PC-3 (cell line): ENCODE measurements around the gene VIM. TPM values are rescaled to one million over a fixed set of nuclear protein-coding genes. Genes with fewer than 3 reads are reported as not detected.
"Not testable (repeated sequence)": the region's sequence is repeated elsewhere in the genome, so short reads cannot be mapped to it uniquely, and the experiment has no call there.

Experiments used
- ATAC-seq: fragments of 200-7000 bp; cut with Tn5 transposase; 2 replicates; pipeline ENCODE4 v1.9.1; 2020; ENCODE audit warnings: mild to moderate bottlenecking, moderate library complexity
- BruUV-seq: library from RNA; stranded (reverse); fragments of 400-500 nt; replicated peaks from 2 replicates; lab custom pipeline; 2021; lab: Mats Ljungman, UMichigan
- CTCF ChIA-PET: fragments of 300-600 bp; sonication (Branson Sonifier 250); formaldehyde crosslinking; loops from one replicate; lab custom pipeline; 2022; ENCODE audit warnings: antibody characterized with exemption; lab: Charles Lee
- POLR2A ChIA-PET: fragments of 300-600 bp; sonication (Branson Sonifier 250); formaldehyde crosslinking; loops from one replicate; lab custom pipeline; 2022; ENCODE audit warnings: antibody characterized with exemption; ENCODE audit not compliant: unreplicated experiment; lab: Charles Lee
- DNase-seq: peaks from one replicate; pipeline ENCODE4 v3.0.0-alpha.2; 2015
- H2AFZ ChIP-seq: fragments of 300-600 bp; sonication (generic); 2 replicates; pipeline ENCODE4 v1.6.0; 2016; ENCODE audit warnings: antibody characterized with exemption, low read length
- H3F3A ChIP-seq: fragments of 300-600 bp; sonication (generic); one replicate; pipeline ENCODE4 v1.6.0; 2017; ENCODE audit warnings: antibody characterized with exemption, low read length, control low read depth, mild to moderate bottlenecking; ENCODE audit not compliant: unreplicated experiment
- H3K27ac ChIP-seq: fragments of 300-600 bp; sonication (generic); 2 replicates; pipeline ENCODE4 v1.5.1; 2016; ENCODE audit warnings: mild to moderate bottlenecking, low read length
- H3K27me3 ChIP-seq: fragments of 300-600 bp; sonication (generic); 2 replicates; pipeline ENCODE4 v1.6.1; 2016; ENCODE audit warnings: low read length, mixed read lengths
- H3K36me3 ChIP-seq: fragments of 300-600 bp; sonication (generic); 2 replicates; pipeline ENCODE4 v1.6.1; 2016; ENCODE audit warnings: low read depth, mixed run types, low read length, mixed read lengths
- H3K4me1 ChIP-seq: fragments of 300-600 bp; sonication (generic); 2 replicates; pipeline ENCODE4 v1.5.1; 2016; ENCODE audit warnings: low read length; ENCODE audit not compliant: insufficient read depth
- H3K4me2 ChIP-seq: fragments of 300-600 bp; sonication (generic); 2 replicates; pipeline ENCODE4 v1.6.0; 2016; ENCODE audit warnings: low read length
- H3K4me3 ChIP-seq: fragments of 300-600 bp; sonication (generic); 2 replicates; pipeline ENCODE4 v1.5.1; 2016; ENCODE audit warnings: mild to moderate bottlenecking, low read length, mixed read lengths
- H3K79me2 ChIP-seq: fragments of 300-600 bp; sonication (generic); 2 replicates; pipeline ENCODE4 v1.6.1; 2017; ENCODE audit warnings: low read length, mixed read lengths
- H3K9ac ChIP-seq: fragments of 300-600 bp; sonication (generic); 2 replicates; pipeline ENCODE4 v1.6.0; 2016; ENCODE audit warnings: mild to moderate bottlenecking, low read length
- H3K9me2 ChIP-seq: fragments of 300-600 bp; sonication (generic); replicated peaks from 2 replicates; pipeline ENCODE4 v1.6.1; 2016; ENCODE audit warnings: mixed run types, low read length, mixed read lengths
- H3K9me3 ChIP-seq: fragments of 300-600 bp; sonication (generic); 2 replicates; pipeline ENCODE4 v1.6.1; 2016; ENCODE audit warnings: low read length, mixed read lengths
- H4K20me1 ChIP-seq: fragments of 300-600 bp; sonication (generic); 2 replicates; pipeline ENCODE4 v1.6.1; 2016; ENCODE audit warnings: low read length, mixed read lengths
- EZH2 ChIP-seq: fragments of 300-600 bp; sonication (generic); IDR thresholded peaks from one replicate; pipeline ENCODE4 v1.6.1; 2017; ENCODE audit warnings: antibody characterized with exemption, mild to moderate bottlenecking, low read length; ENCODE audit not compliant: unreplicated experiment
- EZH2phosphoT487 ChIP-seq: fragments of 300-600 bp; sonication (generic); IDR thresholded peaks from 2 replicates; pipeline ENCODE4 v1.6.1; 2018; ENCODE audit warnings: mild to moderate bottlenecking, antibody characterized with exemption, low read length, borderline replicate concordance
- intact Hi-C: fragments of 100-400 bp; cut with micrococcal nuclease; formaldehyde crosslinking; loops from 2 replicates; pipeline ENCODE4 v1.9.0; 2023
- total RNA-seq: library from RNA; depleted of rRNA; stranded (reverse); fragments of >200 nt; gene quantifications from 2 replicates; pipeline ENCODE4 v1.2.3, GENCODE V29; 2014
- TF ChIP-seq, protein P1 (sequence below): fragments of 300-600 bp; sonication (generic); conservative IDR thresholded peaks from 2 replicates; pipeline ENCODE4 v1.5.1; 2017; ENCODE audit warnings: antibody characterized with exemption, low read depth, mild to moderate bottlenecking, low read length

The VIM gene
- total RNA-seq, 1 experiment from 2014 or later: 469 TPM

DNA sequence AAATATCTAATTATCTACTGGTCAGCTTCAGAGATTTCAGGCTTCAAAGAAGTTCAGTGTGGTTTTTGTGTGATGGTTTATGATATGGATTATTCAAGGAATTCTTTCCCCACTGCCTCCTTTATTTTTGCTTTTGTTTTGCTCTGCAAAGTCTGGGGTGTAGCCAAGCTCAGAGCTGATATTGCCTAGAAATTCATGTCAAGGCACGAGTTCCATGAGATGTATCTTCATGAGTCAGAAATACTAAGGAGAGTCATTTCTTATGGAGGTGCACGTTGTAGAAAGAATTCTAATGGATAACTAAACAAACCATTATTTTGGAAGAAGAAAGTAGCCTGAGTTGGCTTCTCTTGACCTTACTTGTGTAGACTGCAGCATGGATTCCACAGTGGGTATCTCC, 37.4 kb downstream of the VIM start:
- Histone ChIP-seq H3K9me3 (0 out of 2 replicates have a peak, but pooled peaks cover 4% of the 10 kb centered on the region), H3K4me2 (no peak overlapping the region), H3F3A (no peaks in the 10 kb centered on the region), H3K27ac (no peak overlapping the region), H3K36me3 (no peaks in the 10 kb centered on the region), H4K20me1 (no peaks in the 10 kb centered on the region), H3K79me2 (no peaks in the 10 kb centered on the region), H3K27me3 (no peaks in the 10 kb centered on the region), H2AFZ (no peak overlapping the region), H3K4me1 (no peaks in the 10 kb centered on the region), H3K9me2 (no peaks in the 10 kb centered on the region), H3K4me3 (no peak overlapping the region), H3K9ac (no peak overlapping the region)
- BruUV-seq: no TSS peak
- DNase-seq: no peak
- intact Hi-C loops: no loop called here
- ATAC-seq: no peak
- no peak for TF ChIP-seq EZH2phosphoT487
- TF ChIP-seq, protein P1, sequence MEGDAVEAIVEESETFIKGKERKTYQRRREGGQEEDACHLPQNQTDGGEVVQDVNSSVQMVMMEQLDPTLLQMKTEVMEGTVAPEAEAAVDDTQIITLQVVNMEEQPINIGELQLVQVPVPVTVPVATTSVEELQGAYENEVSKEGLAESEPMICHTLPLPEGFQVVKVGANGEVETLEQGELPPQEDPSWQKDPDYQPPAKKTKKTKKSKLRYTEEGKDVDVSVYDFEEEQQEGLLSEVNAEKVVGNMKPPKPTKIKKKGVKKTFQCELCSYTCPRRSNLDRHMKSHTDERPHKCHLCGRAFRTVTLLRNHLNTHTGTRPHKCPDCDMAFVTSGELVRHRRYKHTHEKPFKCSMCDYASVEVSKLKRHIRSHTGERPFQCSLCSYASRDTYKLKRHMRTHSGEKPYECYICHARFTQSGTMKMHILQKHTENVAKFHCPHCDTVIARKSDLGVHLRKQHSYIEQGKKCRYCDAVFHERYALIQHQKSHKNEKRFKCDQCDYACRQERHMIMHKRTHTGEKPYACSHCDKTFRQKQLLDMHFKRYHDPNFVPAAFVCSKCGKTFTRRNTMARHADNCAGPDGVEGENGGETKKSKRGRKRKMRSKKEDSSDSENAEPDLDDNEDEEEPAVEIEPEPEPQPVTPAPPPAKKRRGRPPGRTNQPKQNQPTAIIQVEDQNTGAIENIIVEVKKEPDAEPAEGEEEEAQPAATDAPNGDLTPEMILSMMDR: no peak
- no peak for TF ChIP-seq EZH2
- ChIA-PET CTCF (no interaction called here), POLR2A (no interaction called here)

- H3K36me3 ChIP-seq, BruUV-seq, H3K79me2 ChIP-seq, H2AFZ ChIP-seq, H3K27ac ChIP-seq, H4K20me1 ChIP-seq, H3K4me1 ChIP-seq, H3K4me2 ChIP-seq, intact Hi-C loops, H3K9me3 ChIP-seq, CTCF ChIA-PET, H3K9me2 ChIP-seq, ATAC-seq, H3K9ac ChIP-seq, POLR2A ChIA-PET, DNase-seq, H3F3A ChIP-seq, H3K27me3 ChIP-seq, H3K4me3 ChIP-seq: not testable (repeated sequence)
These were observed 38.5 kb downstream of the VIM start for GRCh38 chr10:17266549-17266948.

DNA sequence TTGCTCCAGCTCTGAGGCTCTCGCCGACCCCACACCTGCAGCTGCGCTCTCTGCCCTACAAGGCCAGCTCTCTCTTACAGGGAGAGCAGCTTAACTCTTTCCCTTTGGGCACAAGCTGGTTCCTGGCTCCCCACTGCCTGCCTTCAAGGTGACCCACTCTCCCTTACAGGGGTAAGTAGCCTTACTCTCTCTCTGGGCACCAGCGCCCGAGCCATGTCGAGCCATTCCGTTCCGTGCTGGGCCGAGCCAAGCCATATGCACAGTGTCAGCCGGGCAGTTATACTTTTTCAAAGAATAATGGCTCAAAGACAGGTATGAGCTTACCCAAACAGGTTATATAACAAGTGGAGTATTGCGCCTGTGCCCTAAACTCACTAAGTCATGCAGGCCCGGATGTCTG, 44.6 kb downstream of the VIM start:
- no TSS peak for BruUV-seq
- Histone ChIP-seq H3K36me3 (no peaks in the 10 kb centered on the region), H3K4me1 (no peaks in the 10 kb centered on the region), H3F3A (no peaks in the 10 kb centered on the region), H3K4me2 (no peak overlapping the region), H3K27ac (no peak overlapping the region), H3K4me3 (no peak overlapping the region), H3K79me2 (no peaks in the 10 kb centered on the region), H4K20me1 (no peaks in the 10 kb centered on the region), H2AFZ (no peak overlapping the region), H3K27me3 (no peaks in the 10 kb centered on the region), H3K9me2 (no peaks in the 10 kb centered on the region), H3K9me3 (no peaks in the 10 kb centered on the region), H3K9ac (no peak overlapping the region)
- DNase-seq (no peak), ATAC-seq (no peak)
- ChIA-PET CTCF (no interaction called here), POLR2A (no interaction called here)
- intact Hi-C loops: no loop called here
- TF ChIP-seq EZH2: no peak
- no peak for TF ChIP-seq EZH2phosphoT487
- TF ChIP-seq, protein P1: no peak
